Measurements from ENCODE around the gene TEX264. TPM values are rescaled to one million over a fixed set of nuclear protein-coding genes. Genes with fewer than 3 reads are reported as not detected.
A peak's percentile ranks its signal among the peaks of the same experiment; 100 is the strongest.

Gene TEX264
- total RNA-seq, 1 donor from 2014 or later = 0.54 TPM

- Histone ChIP-seq H3K27ac (no peak overlapping the region), H3K9ac (peak overlapping the region; percentile 42), H2AFZ (replicated peaks) (no peak overlapping the region), H3K79me2 (ENCODE audit: low read depth) (no peaks in the 10 kb centered on the region), H3K4me3 (no peak overlapping the region), H3K27me3 (no peaks in the 10 kb centered on the region), H3K4me1 (no peaks in the 10 kb centered on the region), H3K4me2 (no peak overlapping the region), H4K20me1 (ENCODE audit: low read depth) (no peaks in the 10 kb centered on the region), H3F3A (ENCODE audit: low read depth) (no peaks in the 10 kb centered on the region), H3K36me3 (no peaks in the 10 kb centered on the region), H3K9me3 (ENCODE audit: low read depth) (no peaks in the 10 kb centered on the region)
- DNase-seq (ENCODE audit: low spot score) = peak; percentile 41
- Mint-ChIP-seq H3K4me3 (no peak overlapping the region), H3K27me3 (ENCODE audit: insufficient read depth, low read depth) (peaks cover 5% of the 10 kb centered on the region), H3K9me3 (no peaks in the 10 kb centered on the region), H3K4me1 (peaks cover 11% of the 10 kb centered on the region), H3K36me3 (no peaks in the 10 kb centered on the region), H3K27ac (no peak overlapping the region)
- TF ChIP-seq CTCF (IDR thresholded peaks at IDR 0.05) (no peak), EZH2phosphoT487 (IDR thresholded peaks at IDR 0.05) (no peak), EZH2 (IDR thresholded peaks at IDR 0.05) (no peak)
Observed at GRCh38 chr3:51678641-51679040, 7.6 kb downstream of the TEX264 start.

GRCh38 chr3:51679318-51679717 lies 8.3 kb downstream of the TEX264 start:
- TF ChIP-seq EZH2phosphoT487 (IDR thresholded peaks at IDR 0.05) = no peak
- no peak for TF ChIP-seq CTCF (IDR thresholded peaks at IDR 0.05)
- no peak for TF ChIP-seq EZH2 (IDR thresholded peaks at IDR 0.05)
- H4K20me1 ChIP-seq (ENCODE audit: low read depth) = no peaks in the 10 kb centered on the region

GRCh38 chr3:51679777-51680176 lies 8.7 kb downstream of the TEX264 start:
- TF ChIP-seq EZH2phosphoT487 (IDR thresholded peaks at IDR 0.05) (no peak), EZH2 (IDR thresholded peaks at IDR 0.05) (no peak), CTCF (IDR thresholded peaks at IDR 0.05) (no peak)
- Histone ChIP-seq H3K4me3 (no peak overlapping the region), H3K79me2 (ENCODE audit: low read depth) (no peaks in the 10 kb centered on the region), H3K36me3 (no peaks in the 10 kb centered on the region), H3F3A (ENCODE audit: low read depth) (no peaks in the 10 kb centered on the region), H4K20me1 (ENCODE audit: low read depth) (no peaks in the 10 kb centered on the region), H3K9me3 (ENCODE audit: low read depth) (no peaks in the 10 kb centered on the region), H3K4me2 (no peak overlapping the region), H3K9ac (no peak overlapping the region), H3K27ac (no peak overlapping the region), H3K27me3 (no peaks in the 10 kb centered on the region), H3K4me1 (no peaks in the 10 kb centered on the region), H2AFZ (replicated peaks) (no peak overlapping the region)
- peaks cover 5% of the 10 kb centered on the region for H3K27me3 Mint-ChIP-seq (ENCODE audit: insufficient read depth, low read depth)
- H3K9me3 Mint-ChIP-seq = no peaks in the 10 kb centered on the region
- no peak overlapping the region for H3K4me3 Mint-ChIP-seq
- no peak overlapping the region for H3K27ac Mint-ChIP-seq
- H3K36me3 Mint-ChIP-seq = no peaks in the 10 kb centered on the region
- peaks cover 8% of the 10 kb centered on the region for H3K4me1 Mint-ChIP-seq
- no peak for DNase-seq (ENCODE audit: low spot score)

More at GRCh38 chr3:51679318-51679717, 8.3 kb downstream of the TEX264 start:
- H3K4me2 ChIP-seq = no peak overlapping the region
- H3F3A ChIP-seq (ENCODE audit: low read depth) = no peaks in the 10 kb centered on the region
- H3K27me3 ChIP-seq = no peaks in the 10 kb centered on the region
- Mint-ChIP-seq H3K36me3 (no peaks in the 10 kb centered on the region), H3K27me3 (ENCODE audit: insufficient read depth, low read depth) (peaks cover 5% of the 10 kb centered on the region), H3K27ac (no peak overlapping the region), H3K4me1 (peaks cover 8% of the 10 kb centered on the region), H3K9me3 (no peaks in the 10 kb centered on the region), H3K4me3 (no peak overlapping the region)
- H3K4me1 ChIP-seq = no peaks in the 10 kb centered on the region
- no peak overlapping the region for H3K9ac ChIP-seq
- no peaks in the 10 kb centered on the region for H3K9me3 ChIP-seq (ENCODE audit: low read depth)
- no peaks in the 10 kb centered on the region for H3K36me3 ChIP-seq
- H2AFZ ChIP-seq (replicated peaks) = no peak overlapping the region
- DNase-seq (ENCODE audit: low spot score) = no peak
- no peak overlapping the region for H3K27ac ChIP-seq
- H3K4me3 ChIP-seq = no peak overlapping the region
- no peaks in the 10 kb centered on the region for H3K79me2 ChIP-seq (ENCODE audit: low read depth)

Measured in neural progenitor cell (in vitro differentiated cells).